ENCODE measurements around the gene MSS51. TPM values are rescaled to one million over a fixed set of nuclear protein-coding genes. Genes with fewer than 3 reads are reported as not detected.
"Not testable (repeated sequence)": the region's sequence is repeated elsewhere in the genome, so short reads cannot be mapped to it uniquely, and the experiment has no call there.

The MSS51 gene
- total RNA-seq, 2 experiments from 2014 or later, result 0.94 to 1.4 TPM

GRCh38 chr10:73404690-73405089, 28.7 kb downstream of the MSS51 start:
- Mint-ChIP-seq H3K27ac (no peak overlapping the region), H3K36me3 (peaks cover 17% of the 10 kb centered on the region), H3K9me3 (no peaks in the 10 kb centered on the region), H3K4me1 (peaks cover 45% of the 10 kb centered on the region), H3K4me3 (no peak overlapping the region), H3K27me3 (no peaks in the 10 kb centered on the region)
- DNase-seq, result no peak

- Mint-ChIP-seq H3K27me3 (no peaks in the 10 kb centered on the region), H3K4me3 (no peak overlapping the region), H3K27ac (no peak overlapping the region), H3K4me1 (peaks cover 27% of the 10 kb centered on the region), H3K9me3 (no peaks in the 10 kb centered on the region), H3K36me3 (peaks cover 13% of the 10 kb centered on the region)
- no peak for DNase-seq
Observed at GRCh38 chr10:73401636-73402035, 31.7 kb downstream of the MSS51 start.

GRCh38 chr10:73399063-73399462, 34.3 kb downstream of the MSS51 start:
- no peaks in the 10 kb centered on the region for H3K27me3 Mint-ChIP-seq
- no peaks in the 10 kb centered on the region for H3K9me3 Mint-ChIP-seq
- no peak overlapping the region for H3K4me3 Mint-ChIP-seq
- DNase-seq, result no peak
- H3K27ac Mint-ChIP-seq, result no peak overlapping the region
- H3K4me1 Mint-ChIP-seq, result peaks cover 12% of the 10 kb centered on the region
- H3K36me3 Mint-ChIP-seq, result peaks cover 29% of the 10 kb centered on the region

- H3K27ac Mint-ChIP-seq, result no peak overlapping the region
- peaks cover 34% of the 10 kb centered on the region for H3K36me3 Mint-ChIP-seq
- peaks cover 1% of the 10 kb centered on the region for H3K9me3 Mint-ChIP-seq
- H3K4me1 Mint-ChIP-seq, result peaks cover 4% of the 10 kb centered on the region
- DNase-seq, result no peak
- no peaks in the 10 kb centered on the region for H3K27me3 Mint-ChIP-seq
- no peak overlapping the region for H3K4me3 Mint-ChIP-seq
Observed at GRCh38 chr10:73398024-73398423, 35.3 kb downstream of the MSS51 start.

GRCh38 chr10:73394325-73394724, 39.0 kb downstream of the MSS51 start:
- H3K9me3 Mint-ChIP-seq, H3K4me3 Mint-ChIP-seq, DNase-seq, H3K4me1 Mint-ChIP-seq, H3K27ac Mint-ChIP-seq, H3K27me3 Mint-ChIP-seq: not testable (repeated sequence)
- H3K36me3 Mint-ChIP-seq, result peaks cover 45% of the 10 kb centered on the region

GRCh38 chr10:73388228-73388627, 45.1 kb downstream of the MSS51 start:
- Mint-ChIP-seq H3K36me3 (peaks cover 30% of the 10 kb centered on the region), H3K9me3 (no peaks in the 10 kb centered on the region), H3K4me3 (no peak overlapping the region), H3K4me1 (peaks cover 2% of the 10 kb centered on the region), H3K27ac (peak overlapping the region; percentile 29), H3K27me3 (no peaks in the 10 kb centered on the region)
- DNase-seq, result no peak

GRCh38 chr10:73386583-73386982, 46.8 kb downstream of the MSS51 start:
- Mint-ChIP-seq H3K27ac (no peak overlapping the region), H3K27me3 (no peaks in the 10 kb centered on the region), H3K4me1 (peaks cover 4% of the 10 kb centered on the region), H3K9me3 (no peaks in the 10 kb centered on the region), H3K36me3 (peaks cover 22% of the 10 kb centered on the region), H3K4me3 (no peak overlapping the region)
- no peak for DNase-seq

- H3K9me3 Mint-ChIP-seq, result no peaks in the 10 kb centered on the region
- H3K4me3 Mint-ChIP-seq, result no peak overlapping the region
- peaks cover 11% of the 10 kb centered on the region for H3K4me1 Mint-ChIP-seq
- peaks cover 31% of the 10 kb centered on the region for H3K36me3 Mint-ChIP-seq
- no peak for DNase-seq
- no peaks in the 10 kb centered on the region for H3K27me3 Mint-ChIP-seq
- peak overlapping the region; percentile 78 for H3K27ac Mint-ChIP-seq
Observed at GRCh38 chr10:73379064-73379748, 54.2 kb downstream of the MSS51 start.

GRCh38 chr10:73376679-73377078, 56.7 kb downstream of the MSS51 start:
- no peaks in the 10 kb centered on the region for H3K27me3 Mint-ChIP-seq
- peaks cover 37% of the 10 kb centered on the region for H3K36me3 Mint-ChIP-seq
- no peak overlapping the region for H3K27ac Mint-ChIP-seq
- H3K4me3 Mint-ChIP-seq, result no peak overlapping the region
- H3K9me3 Mint-ChIP-seq, result no peaks in the 10 kb centered on the region
- peaks cover 9% of the 10 kb centered on the region for H3K4me1 Mint-ChIP-seq
- DNase-seq, result no peak

Other genes starting within 250 kb of the MSS51 start
- gene DNAJC9, start 186.3 kb downstream of the MSS51 start, total RNA-seq, result 10 to 100 TPM; 65.0 to 65.5 TPM
- gene MRPS16, start 180.9 kb downstream of the MSS51 start, total RNA-seq, result 100 to 1,000 TPM; 143 to 155 TPM
- under 1 TPM; 0.58 to 0.60 TPM for gene CFAP70, start 74.7 kb downstream of the MSS51 start, total RNA-seq
- gene ANXA7, start 19.5 kb downstream of the MSS51 start, total RNA-seq, result 100 to 1,000 TPM; 120 to 126 TPM
- 10 to 100 TPM; 37.7 to 38.9 TPM for gene PPP3CB, start 62.5 kb upstream of the MSS51 start, total RNA-seq
- gene USP54, start 157.8 kb upstream of the MSS51 start, total RNA-seq, result 1 to 10 TPM; 7.7 to 8.1 TPM
- not detected for gene MYOZ1, start 207.9 kb upstream of the MSS51 start, total RNA-seq
- gene SYNPO2L, start 222.5 kb upstream of the MSS51 start, total RNA-seq, result not detected